Kidney tubule cell (primary cell): Measurements from ENCODE around the gene NR2C2AP.
"Not testable (repeated sequence)": the region's sequence is repeated elsewhere in the genome, so short reads cannot be mapped to it uniquely, and the experiment has no call there.

Experiments
- DNase-seq: peaks from one replicate; pipeline ENCODE4 v3.0.0-alpha.2; 2018; ENCODE audit warnings: low spot score

NR2C2AP gene

GRCh38 chr19:19203012-19203856, at the start of gene NR2C2AP:
TSS of gene NR2C2AP (minus strand) at chr19:19203414. CDS start at chr19:19203060, 354 bp downstream.
- DNase-seq = peak; percentile 93

- no peak for DNase-seq
Observed at GRCh38 chr19:19250196-19250801, 47.1 kb upstream of the NR2C2AP start.

GRCh38 chr19:19240476-19240875, 37.3 kb upstream of the NR2C2AP start:
- no peak for DNase-seq

- no peak for DNase-seq
Observed at GRCh38 chr19:19239675-19240074, 36.5 kb upstream of the NR2C2AP start.

GRCh38 chr19:19238126-19238894, 35.1 kb upstream of the NR2C2AP start:
- no peak for DNase-seq

- no peak for DNase-seq
Observed at GRCh38 chr19:19236173-19236572, 33.0 kb upstream of the NR2C2AP start.

- DNase-seq = no peak
Observed at GRCh38 chr19:19234220-19234816, 31.1 kb upstream of the NR2C2AP start.

GRCh38 chr19:19232261-19232721, 29.1 kb upstream of the NR2C2AP start:
- no peak for DNase-seq

GRCh38 chr19:19230999-19231398, 27.8 kb upstream of the NR2C2AP start:
- no peak for DNase-seq

GRCh38 chr19:19229701-19230100, 26.5 kb upstream of the NR2C2AP start:
- no peak for DNase-seq

GRCh38 chr19:19227217-19227616, 24.0 kb upstream of the NR2C2AP start:
- DNase-seq = no peak

GRCh38 chr19:19226663-19227062, 23.4 kb upstream of the NR2C2AP start:
- DNase-seq = no peak

GRCh38 chr19:19226204-19226603, 23.0 kb upstream of the NR2C2AP start:
- no peak for DNase-seq

GRCh38 chr19:19224852-19225494, 21.8 kb upstream of the NR2C2AP start:
- DNase-seq = peak; percentile 69

GRCh38 chr19:19224150-19224851, 21.1 kb upstream of the NR2C2AP start:
- no peak for DNase-seq

GRCh38 chr19:19223636-19224035, 20.4 kb upstream of the NR2C2AP start:
- DNase-seq = no peak

- no peak for DNase-seq
Observed at GRCh38 chr19:19223060-19223459, 19.8 kb upstream of the NR2C2AP start.

- not testable (repeated sequence) for DNase-seq
Observed at GRCh38 chr19:19221000-19221399, 17.8 kb upstream of the NR2C2AP start.

GRCh38 chr19:19218911-19219310, 15.7 kb upstream of the NR2C2AP start:
- DNase-seq = no peak

GRCh38 chr19:19217099-19217498, 13.9 kb upstream of the NR2C2AP start:
- DNase-seq = peak; percentile 31

GRCh38 chr19:19215792-19216191, 12.6 kb upstream of the NR2C2AP start:
- no peak for DNase-seq
